Uterus (tissue), 4 donors: ENCODE results near the gene DOCK3. TPM values are rescaled to one million over a fixed set of nuclear protein-coding genes. Genes with fewer than 3 reads are reported as not detected.
"Not testable (repeated sequence)": the region's sequence is repeated elsewhere in the genome, so short reads cannot be mapped to it uniquely, and the experiment has no call there.

Source experiments
- DNase-seq, 2 donors: peaks; one replicate each; pipeline ENCODE4 v3.0.0-alpha.2; 2019 to 2020
- H3K27ac ChIP-seq, 2 donors: fragments of 200-600 bp; sonication (generic); 1 replicate in 1 of 2; 2 replicates in 1 of 2; pipeline ENCODE4 v1.5.1; 2016 to 2018
- H3K27me3 ChIP-seq, 2 donors: fragments of 200-600 bp; sonication (generic); one replicate each; pipeline ENCODE4 v1.5.1; 2018 to 2019; ENCODE audit warnings: control low read depth in 1 of 2
- H3K36me3 ChIP-seq, 2 donors: fragments of 200-600 bp; sonication (generic); one replicate each; pipeline ENCODE4 v1.5.1; 2019; ENCODE audit warnings: control low read depth in 1 of 2
- H3K4me1 ChIP-seq, 2 donors: fragments of 200-600 bp; sonication (generic); one replicate each; pipeline ENCODE4 v1.5.1; 2018 to 2019; ENCODE audit warnings: control low read depth in 1 of 2
- H3K4me3 ChIP-seq, 2 donors: fragments of 200-600 bp; sonication (generic); 1 replicate in 1 of 2; 2 replicates in 1 of 2; pipeline ENCODE4 v1.5.1; 2018 to 2019; ENCODE audit warnings: mild to moderate bottlenecking in 1 of 2
- H3K9me3 ChIP-seq, 2 donors: fragments of 200-600 bp; sonication (generic); one replicate each; pipeline ENCODE4 v1.5.1; 2019; ENCODE audit warnings: control low read depth in 1 of 2
- POLR2A ChIP-seq, 2 donors: fragments of 450-650 bp; IDR thresholded peaks; one replicate each; pipeline ENCODE4 v1.6.1; 2016; ENCODE audit warnings: antibody characterized with exemption in 2 of 2, mild to moderate bottlenecking in 1 of 2, moderate library complexity in 1 of 2
- intact Hi-C: fragments of 100-400 bp; cut with DNase I; formaldehyde crosslinking; loops from one replicate; pipeline ENCODE4 v1.15.1; 2023; ENCODE audit warnings: low total_unique reads
- total RNA-seq, 4 donors: library from RNA; depleted of rRNA in 3 of 4; stranded (reverse); fragments of >200 nt in 3 of 4; gene quantifications; one replicate each; pipeline versions ENCODE4 v1.1.0 to v1.2.4, GENCODE V29; 2014 to 2023
- TF ChIP-seq, protein P1 (sequence below), 4 experiments: fragments of 200-600 bp in 2 of 4; fragments of 450-650 bp in 2 of 4; sonication (generic) in 2 of 4; IDR thresholded peaks; one replicate each; pipeline ENCODE4 v1.5.1; 2016 to 2019; ENCODE audit warnings: antibody characterized with exemption in 4 of 4, mild to moderate bottlenecking in 2 of 4, moderate library complexity in 1 of 4
- donor health status: DM: yes; HTN: yes; CAD: no.

DOCK3 gene
- total RNA-seq, 4 donors from 2014 or later: under 0.01 to 1.6 (median 0.46) TPM

GRCh38 chr3:50971487-50971924, 296.8 kb downstream of the DOCK3 start:
- DNase-seq: no peak
- intact Hi-C loops: no loop called here
- Histone ChIP-seq H3K27me3 (no peaks in the 10 kb centered on the region), H3K27ac (no peak overlapping the region), H3K4me1 (no peaks in the 10 kb centered on the region), H3K36me3 (no peaks in the 10 kb centered on the region), H3K4me3 (no peak overlapping the region), H3K9me3 (peaks cover 0 to 4% of the 10 kb centered on the region in 2 donors)
- TF ChIP-seq POLR2A (IDR thresholded peaks at IDR 0.05): no peak
- TF ChIP-seq, protein P1, sequence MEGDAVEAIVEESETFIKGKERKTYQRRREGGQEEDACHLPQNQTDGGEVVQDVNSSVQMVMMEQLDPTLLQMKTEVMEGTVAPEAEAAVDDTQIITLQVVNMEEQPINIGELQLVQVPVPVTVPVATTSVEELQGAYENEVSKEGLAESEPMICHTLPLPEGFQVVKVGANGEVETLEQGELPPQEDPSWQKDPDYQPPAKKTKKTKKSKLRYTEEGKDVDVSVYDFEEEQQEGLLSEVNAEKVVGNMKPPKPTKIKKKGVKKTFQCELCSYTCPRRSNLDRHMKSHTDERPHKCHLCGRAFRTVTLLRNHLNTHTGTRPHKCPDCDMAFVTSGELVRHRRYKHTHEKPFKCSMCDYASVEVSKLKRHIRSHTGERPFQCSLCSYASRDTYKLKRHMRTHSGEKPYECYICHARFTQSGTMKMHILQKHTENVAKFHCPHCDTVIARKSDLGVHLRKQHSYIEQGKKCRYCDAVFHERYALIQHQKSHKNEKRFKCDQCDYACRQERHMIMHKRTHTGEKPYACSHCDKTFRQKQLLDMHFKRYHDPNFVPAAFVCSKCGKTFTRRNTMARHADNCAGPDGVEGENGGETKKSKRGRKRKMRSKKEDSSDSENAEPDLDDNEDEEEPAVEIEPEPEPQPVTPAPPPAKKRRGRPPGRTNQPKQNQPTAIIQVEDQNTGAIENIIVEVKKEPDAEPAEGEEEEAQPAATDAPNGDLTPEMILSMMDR (IDR thresholded peaks at IDR 0.05): peak in 2 of 4 experiments; percentile 33 to 34

GRCh38 chr3:50972029-50972428, 297.3 kb downstream of the DOCK3 start:
- Histone ChIP-seq H3K27ac (no peak overlapping the region), H3K4me1 (no peaks in the 10 kb centered on the region), H3K9me3 (peaks cover 0 to 4% of the 10 kb centered on the region in 2 donors), H3K4me3 (no peak overlapping the region), H3K27me3 (no peaks in the 10 kb centered on the region), H3K36me3 (no peaks in the 10 kb centered on the region)
- intact Hi-C loops: no loop called here
- TF ChIP-seq, protein P1 (IDR thresholded peaks at IDR 0.05): no peak
- no peak for TF ChIP-seq POLR2A (IDR thresholded peaks at IDR 0.05)
- DNase-seq: no peak

DNA sequence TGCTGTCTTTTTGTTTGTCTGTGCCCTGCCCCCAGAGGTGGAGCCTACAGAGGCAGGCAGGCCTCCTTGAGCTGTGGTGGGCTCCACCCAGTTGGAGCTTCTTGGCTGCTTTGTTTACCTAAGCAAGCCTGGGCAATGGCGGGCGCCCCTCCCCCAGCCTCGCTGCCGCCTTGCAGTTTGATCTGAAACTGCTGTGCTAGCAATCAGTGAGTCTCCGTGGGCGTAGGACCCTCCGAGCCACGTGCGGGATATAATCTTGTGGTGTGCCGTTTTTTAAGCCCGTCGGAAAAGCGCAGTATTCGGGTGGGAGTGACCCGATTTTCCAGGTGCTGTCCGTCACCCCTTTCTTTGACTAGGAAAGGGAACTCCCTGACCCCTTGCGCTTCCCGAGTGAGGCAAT, 303.9 kb downstream of the DOCK3 start:
- intact Hi-C loops, H3K27ac ChIP-seq, H3K4me1 ChIP-seq, H3K27me3 ChIP-seq, H3K9me3 ChIP-seq, DNase-seq, H3K36me3 ChIP-seq, H3K4me3 ChIP-seq: not testable (repeated sequence)

- no peaks in the 10 kb centered on the region for H3K4me1 ChIP-seq
- no peaks in the 10 kb centered on the region for H3K27me3 ChIP-seq
- intact Hi-C loops: no loop called here
- no peak overlapping the region for H3K4me3 ChIP-seq
- no peak overlapping the region for H3K27ac ChIP-seq
- H3K36me3 ChIP-seq: no peaks in the 10 kb centered on the region
- DNase-seq: no peak
- H3K9me3 ChIP-seq: no peaks in the 10 kb centered on the region
- TF ChIP-seq, protein P1 (IDR thresholded peaks at IDR 0.05): no peak
- TF ChIP-seq POLR2A (IDR thresholded peaks at IDR 0.05): no peak
These were observed 304.4 kb downstream of the DOCK3 start for GRCh38 chr3:50978991-50979667.

DNA sequence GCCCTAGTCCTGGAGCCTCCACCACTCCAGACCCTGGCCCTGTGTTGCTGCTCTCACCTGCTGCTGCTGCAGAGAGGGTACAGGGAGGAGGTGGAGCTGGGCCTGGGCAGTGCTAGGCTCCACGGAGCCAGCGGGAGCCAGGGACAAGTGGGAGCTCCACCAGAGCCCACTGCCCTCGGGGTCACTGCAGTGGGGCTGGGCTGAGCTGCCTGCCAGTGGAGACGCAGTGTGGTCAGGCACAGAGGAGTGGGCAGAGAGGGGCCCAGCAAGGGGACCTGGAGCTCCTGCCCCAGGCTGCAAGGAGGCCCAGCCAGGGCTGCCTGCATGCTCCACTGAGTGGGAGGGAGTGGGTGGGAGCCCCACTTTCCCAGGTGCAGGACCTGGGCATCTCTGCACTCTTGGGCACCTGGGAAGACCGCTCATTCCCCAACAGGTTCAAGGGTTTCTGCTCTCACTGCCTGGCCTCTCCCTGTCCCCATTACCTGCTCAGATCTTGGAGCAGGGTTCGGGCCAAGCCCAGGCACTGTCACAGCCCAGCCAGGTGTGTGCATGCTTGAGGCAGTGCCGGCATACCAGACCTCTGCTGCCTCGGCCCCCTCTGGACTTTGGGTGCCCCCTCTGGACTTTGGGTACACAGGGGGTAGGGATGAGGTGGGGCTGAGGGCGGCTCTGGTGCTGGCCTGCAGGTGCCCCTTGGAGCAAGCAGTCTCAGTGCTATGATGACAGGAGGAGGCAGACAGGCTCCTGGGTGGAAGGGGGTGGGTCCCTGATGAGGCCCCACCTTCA, 308.0 kb downstream of the DOCK3 start:
- no peak for DNase-seq
- intact Hi-C loops: no loop called here
- TF ChIP-seq POLR2A (IDR thresholded peaks at IDR 0.05): no peak
- TF ChIP-seq, protein P1 (IDR thresholded peaks at IDR 0.05): no peak
- Histone ChIP-seq H3K9me3 (no peaks in the 10 kb centered on the region), H3K4me1 (no peaks in the 10 kb centered on the region), H3K27me3 (no peaks in the 10 kb centered on the region), H3K27ac (no peak overlapping the region), H3K36me3 (no peaks in the 10 kb centered on the region), H3K4me3 (no peak overlapping the region)
